Ramos (cell line): ENCODE data around the gene SLC16A4.
"Not testable (repeated sequence)": the region's sequence is repeated elsewhere in the genome, so short reads cannot be mapped to it uniquely, and the experiment has no call there.

ENCODE experiments used
- in situ Hi-C: fragments of 300-500 bp; cut with MboI; formaldehyde crosslinking; loops from one replicate; pipeline ENCODE4 v1.14.3; 2022; ENCODE audit warnings: low sequenced_read_pairs; ENCODE audit not compliant: unreplicated experiment

SLC16A4 gene

DNA sequence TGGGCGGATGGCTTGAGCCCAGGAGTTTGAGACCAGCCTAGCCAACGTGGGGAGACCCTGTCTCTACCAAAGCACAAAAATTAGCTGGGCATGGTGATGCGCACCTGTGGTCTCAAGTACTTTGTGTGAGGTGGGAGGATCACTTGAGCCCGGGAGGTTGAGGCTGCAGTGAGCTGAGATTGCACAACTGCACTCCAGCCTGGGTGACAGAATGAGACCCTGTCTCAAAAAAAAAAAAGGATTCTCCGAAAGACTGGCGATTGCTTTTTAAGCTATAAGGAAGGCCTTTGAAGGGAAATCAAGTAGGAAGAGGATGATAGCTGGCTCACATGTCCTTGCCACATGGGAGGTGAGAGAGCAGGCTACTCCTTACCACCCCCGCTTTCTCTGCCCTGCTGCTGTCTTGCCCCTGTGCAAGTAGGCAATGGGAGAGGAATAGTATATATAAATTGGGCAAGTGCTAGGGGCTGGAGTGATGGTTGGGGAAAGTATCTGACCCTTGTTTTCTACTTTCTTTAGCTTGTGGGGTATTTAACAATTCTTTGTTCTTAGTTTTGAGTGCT, 20.4 kb upstream of the SLC16A4 start:
- in situ Hi-C loops, result no loop called here

DNA sequence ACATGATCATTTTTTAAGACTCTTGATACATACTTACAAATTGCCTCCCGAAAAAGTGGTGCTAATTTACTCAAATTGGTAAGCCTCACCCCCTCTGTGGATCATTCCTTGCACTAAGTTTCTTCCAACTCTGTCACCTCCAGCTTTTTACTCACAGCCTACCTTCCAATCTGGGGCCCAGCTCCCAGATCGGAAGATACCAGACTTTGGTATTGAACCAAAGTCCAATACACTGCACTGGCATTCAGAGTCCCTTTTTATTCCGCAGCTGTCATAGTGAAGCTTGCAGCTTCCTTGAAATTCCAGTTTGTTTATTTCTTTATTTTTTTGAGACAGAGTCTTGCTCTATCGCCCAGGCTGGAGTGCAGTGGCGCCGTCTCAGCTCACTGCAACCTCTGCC, 18.5 kb upstream of the SLC16A4 start:
- in situ Hi-C loops, result no loop called here

DNA sequence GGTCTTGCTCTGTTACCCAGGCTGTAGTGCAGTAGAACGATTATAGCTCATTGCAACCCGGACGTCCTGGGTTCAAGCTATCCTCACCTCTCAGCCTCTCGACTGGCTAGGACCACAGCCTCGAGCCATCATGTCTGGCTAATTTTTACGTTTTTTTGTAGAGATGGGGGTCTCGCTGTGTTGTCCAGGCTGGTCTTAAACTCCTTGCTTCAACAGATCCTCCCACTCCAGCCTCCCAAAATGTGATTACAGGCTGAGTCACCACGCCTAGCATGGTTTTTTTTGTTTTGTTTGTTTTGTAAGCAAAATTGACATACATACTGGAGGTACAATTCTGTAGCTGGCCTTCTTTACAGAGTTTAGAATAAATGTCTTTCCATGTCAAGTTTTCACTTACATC, 17.7 kb upstream of the SLC16A4 start:
- in situ Hi-C loops, result no loop called here

GRCh38 chr1:110407260-110408210, 16.7 kb upstream of the SLC16A4 start, which contains the start of gene LAMTOR5:
Gene LAMTOR5 (minus strand): TSS chr1:110407694. CDS start chr1:110407620, 74 bp downstream.
- in situ Hi-C loops, result no loop called here

DNA sequence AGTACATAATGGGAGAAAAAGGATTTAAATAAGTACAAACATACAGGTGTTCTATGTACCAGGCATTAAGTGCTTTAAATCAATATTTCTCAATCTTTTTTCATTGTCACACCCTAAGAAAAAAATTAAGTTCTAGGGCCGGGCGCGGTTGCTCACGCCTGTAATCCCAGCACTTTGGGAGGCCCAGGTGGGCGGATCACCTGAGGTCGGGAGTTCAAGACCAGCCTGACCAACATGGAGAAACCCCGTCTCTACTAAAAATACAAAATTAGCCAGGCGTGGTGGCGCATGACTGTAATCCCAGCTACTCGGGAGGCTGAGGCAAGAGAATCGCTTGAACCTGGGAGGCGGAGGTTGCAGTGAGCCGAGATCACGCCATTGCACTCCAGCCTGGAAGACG, 15.6 kb upstream of the SLC16A4 start:
- in situ Hi-C loops, result not testable (repeated sequence)

- in situ Hi-C loops, result no loop called here
Observed at GRCh38 chr1:110404401-110404800, 13.6 kb upstream of the SLC16A4 start.

DNA sequence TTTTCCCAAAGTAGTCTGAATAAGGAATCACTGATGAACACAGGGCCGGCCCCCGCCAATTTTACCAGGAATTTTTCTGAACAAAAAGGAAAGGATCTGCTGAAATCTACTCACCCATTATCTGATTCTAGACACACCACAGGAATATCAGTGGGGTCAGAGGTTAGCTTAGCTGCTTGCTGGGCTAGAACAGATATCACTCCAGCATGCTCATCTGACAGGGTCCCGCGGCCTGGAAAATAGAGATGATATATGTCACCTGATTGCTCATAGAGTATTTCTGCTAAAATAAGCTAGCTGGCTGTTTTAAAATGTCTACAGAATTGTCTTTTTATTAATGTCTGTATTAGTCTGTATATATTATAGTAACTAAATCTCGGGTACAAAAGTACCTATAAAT, 13.0 kb upstream of the SLC16A4 start:
- in situ Hi-C loops, result no loop called here

DNA sequence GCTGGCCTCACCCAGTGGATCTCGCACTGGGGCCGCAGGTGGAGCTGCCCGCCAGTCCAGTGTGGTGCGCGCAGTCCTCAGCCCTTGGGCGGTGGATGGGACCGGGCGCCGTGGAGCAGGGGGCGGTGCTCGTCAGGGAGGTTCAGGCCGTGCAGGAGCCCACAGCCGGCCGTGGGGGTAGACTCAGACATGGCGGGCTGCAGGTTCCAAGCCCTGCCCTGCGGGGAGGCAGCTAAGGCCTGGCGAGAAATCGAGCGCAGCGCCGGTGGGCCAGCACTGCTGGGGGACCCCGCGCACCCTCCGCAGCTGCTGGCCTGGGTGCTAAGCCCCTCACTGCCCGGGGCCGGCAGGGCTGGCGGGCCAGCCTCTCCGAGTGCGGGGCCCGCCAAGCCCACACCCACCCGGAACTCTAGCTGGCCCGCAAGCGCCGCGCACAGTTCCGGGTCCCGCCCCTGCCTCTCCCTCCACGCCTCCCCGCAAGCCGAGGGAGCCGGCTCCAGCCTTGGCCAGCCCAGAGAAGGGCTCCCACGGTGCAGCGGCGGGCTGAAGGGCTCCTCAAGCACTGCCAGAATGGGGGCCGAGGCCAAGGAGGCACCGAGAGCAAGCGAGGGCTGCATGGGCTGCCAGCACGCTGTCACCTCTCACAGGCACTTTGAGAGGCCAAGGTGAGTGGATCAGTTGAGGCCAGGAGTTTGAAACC, 5.6 kb upstream of the SLC16A4 start:
- in situ Hi-C loops, result not testable (repeated sequence)

GRCh38 chr1:110394493-110394820, 3.6 kb upstream of the SLC16A4 start:
- in situ Hi-C loops, result no loop called here

DNA sequence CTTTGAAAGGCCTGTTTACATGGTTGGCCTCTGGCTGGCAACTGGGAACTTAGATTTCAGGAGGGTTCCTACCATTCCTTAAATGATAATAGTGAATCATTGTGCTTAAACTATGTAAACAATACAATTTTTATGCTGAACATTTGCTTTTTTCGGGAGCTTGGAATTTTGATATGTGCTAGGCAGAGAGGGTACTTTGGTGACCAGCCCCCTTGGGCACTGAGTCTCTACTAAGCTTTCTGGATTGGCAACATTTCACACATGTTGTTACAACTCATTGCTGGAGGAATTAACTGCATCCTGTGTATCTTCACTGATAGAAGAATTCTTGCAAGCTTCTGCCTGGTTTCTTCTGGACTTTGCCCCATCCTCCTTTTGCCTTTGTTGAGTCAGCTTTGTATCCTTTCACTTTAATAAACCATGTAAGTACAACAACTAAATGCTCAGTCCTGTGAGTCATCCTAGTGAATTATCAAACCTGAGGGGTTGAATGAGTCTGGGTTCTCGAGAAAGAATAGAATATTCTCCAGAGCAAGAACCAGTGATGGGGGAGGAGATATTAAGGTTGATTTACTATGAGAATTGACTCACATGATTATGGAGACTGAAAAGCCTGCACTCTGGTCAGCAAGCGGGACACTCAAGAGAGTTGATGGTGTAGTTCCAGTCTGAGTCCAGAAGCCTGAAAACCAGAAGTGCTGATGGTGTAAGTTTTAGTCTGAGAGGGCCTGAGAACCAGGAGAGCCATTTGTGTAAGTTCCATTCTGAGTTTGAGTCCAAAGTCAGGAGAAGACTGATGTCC, 3.1 kb upstream of the SLC16A4 start:
- in situ Hi-C loops, result no loop called here

GRCh38 chr1:110393286-110393685, 2.5 kb upstream of the SLC16A4 start:
- in situ Hi-C loops, result no loop called here

DNA sequence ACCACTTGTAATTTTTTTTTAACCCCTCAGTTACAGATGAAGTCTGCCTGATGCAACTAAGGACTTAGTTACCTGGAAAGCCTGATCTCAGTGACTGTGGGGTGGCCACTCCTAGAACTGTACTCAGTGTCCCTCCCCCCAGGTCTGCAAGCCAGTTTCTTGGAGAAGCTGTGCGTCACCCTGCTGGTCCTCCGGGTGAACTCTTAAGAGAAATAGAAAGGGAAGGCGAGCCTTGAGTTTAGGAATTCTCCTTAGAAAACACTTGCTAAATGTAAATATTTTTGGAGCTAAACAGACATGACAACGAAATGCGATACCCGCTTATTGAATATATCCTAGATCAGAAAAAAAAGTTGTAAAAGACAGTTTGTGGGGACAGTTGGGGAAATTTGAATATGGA, 730 bp downstream of the SLC16A4 start:
- in situ Hi-C loops, result no loop called here

GRCh38 chr1:110387048-110387754, 3.6 kb downstream of the SLC16A4 start:
- in situ Hi-C loops, result no loop called here

DNA sequence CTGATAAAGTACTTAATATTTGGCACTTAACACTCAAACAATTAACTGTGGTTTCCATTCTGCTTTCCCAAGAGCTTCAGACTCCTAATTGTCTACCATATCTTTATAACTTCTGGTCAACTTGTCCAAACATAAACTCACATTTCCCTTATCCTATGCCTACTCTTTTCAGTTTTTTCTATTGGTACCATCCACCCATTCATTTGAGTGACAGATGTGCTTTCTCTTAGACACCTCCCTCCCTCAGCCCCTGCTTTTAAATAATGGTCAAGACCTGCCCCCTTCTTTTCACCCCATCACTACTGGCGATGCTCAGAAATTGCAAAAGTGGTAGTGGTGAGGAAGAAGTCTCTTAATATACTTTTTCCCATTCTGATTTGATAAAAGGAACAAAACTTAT, 5.5 kb downstream of the SLC16A4 start:
- in situ Hi-C loops, result no loop called here

GRCh38 chr1:110384581-110385321, 6.1 kb downstream of the SLC16A4 start:
- in situ Hi-C loops, result no loop called here

DNA sequence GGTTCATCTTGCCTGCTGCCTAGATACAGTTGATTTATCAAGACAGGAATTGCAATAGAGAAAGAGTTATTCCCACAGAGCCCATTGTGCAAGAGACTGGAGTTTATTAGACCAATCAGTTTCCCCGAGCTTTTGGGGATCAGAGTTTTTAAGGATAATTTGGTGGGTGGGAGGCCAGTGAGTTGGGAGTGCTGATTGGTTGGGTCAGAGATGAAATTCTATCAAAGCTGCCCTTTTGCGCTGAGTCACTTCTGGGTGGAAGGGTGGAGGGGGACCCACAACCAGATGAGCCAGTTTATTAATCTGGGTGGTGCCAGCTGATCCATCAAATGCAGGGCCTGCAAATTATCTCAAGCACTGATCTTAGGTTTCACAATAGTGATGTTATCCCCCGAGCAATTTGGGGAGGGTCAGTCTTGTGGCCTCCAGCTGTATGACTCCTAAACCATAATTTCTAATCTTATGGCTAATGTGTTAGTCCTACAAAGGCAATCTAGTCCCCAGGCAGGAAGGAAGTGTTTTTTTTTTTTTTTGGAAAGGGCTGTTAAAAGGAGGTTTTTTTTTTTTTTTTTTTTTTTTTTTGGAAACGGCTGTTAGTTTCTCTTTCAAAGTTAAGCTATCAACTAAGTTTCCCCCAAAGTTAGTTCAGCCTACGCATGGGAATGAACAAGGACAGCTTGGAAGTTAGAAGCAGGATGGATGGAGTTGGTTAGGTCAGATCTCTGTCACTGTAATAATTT, 7.4 kb downstream of the SLC16A4 start:
- in situ Hi-C loops, result no loop called here

DNA sequence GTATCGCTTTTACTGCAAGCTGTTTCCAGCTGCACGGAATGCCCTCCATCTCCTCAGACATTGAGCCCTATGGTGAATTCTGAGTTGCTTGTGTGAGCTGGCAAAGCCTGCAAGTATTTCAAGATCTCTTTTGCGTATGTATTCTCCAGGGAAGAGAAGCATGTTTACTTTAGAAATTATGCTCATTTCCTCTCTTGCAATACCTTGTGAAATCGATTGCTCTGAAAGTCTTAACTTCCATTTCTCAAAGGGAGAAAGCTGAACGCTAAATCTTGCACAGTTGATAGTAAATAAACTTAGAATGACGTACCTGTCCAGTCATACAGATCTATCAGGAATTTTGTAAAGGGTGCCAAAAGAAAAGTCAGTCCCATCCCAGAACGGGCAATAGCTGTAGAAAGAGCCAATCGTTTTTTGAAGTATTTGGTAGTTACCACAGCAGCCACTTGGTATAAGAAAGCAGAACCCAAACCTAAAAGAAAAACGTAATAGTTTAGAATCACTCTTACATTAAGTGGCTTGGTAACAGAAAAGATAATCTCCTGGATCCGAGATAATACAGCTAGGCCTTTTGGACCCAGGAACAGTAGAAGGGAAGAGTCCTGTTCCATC, 10.0 kb downstream of the SLC16A4 start:
- in situ Hi-C loops, result no loop called here

GRCh38 chr1:110375490-110375889, 15.3 kb downstream of the SLC16A4 start:
- in situ Hi-C loops, result no loop called here
